IMR-90 (cell line): ENCODE results near the gene ZNF385D. TPM values are rescaled to one million over a fixed set of nuclear protein-coding genes. Genes with fewer than 3 reads are reported as not detected.

Source experiments
- ATAC-seq: fragments of 200-7000 bp; cut with Tn5 transposase; 2 replicates; pipeline ENCODE4 v1.9.1; 2020; ENCODE audit warnings: low read depth, mild to moderate bottlenecking, moderate library complexity
- BruUV-seq: library from RNA; stranded (reverse); fragments of 400-500 nt; replicated peaks from 2 replicates; lab custom pipeline; 2021; lab: Mats Ljungman, UMichigan
- CTCF ChIA-PET: fragments of 300-600 bp; formaldehyde crosslinking; extraction: SDS; loops from one replicate; lab custom pipeline; 2021; ENCODE audit warnings: antibody characterized with exemption; lab: Yijun Ruan, JAX
- POLR2A ChIA-PET: fragments of 300-600 bp; sonication (Branson Sonifier 250); formaldehyde crosslinking; loops from one replicate; lab custom pipeline; 2022; ENCODE audit warnings: antibody characterized with exemption; ENCODE audit not compliant: unreplicated experiment; lab: Charles Lee
- DNase-seq: peaks from one replicate; pipeline ENCODE4 v3.0.0; 2013
- H2AFZ ChIP-seq: replicated peaks from 2 replicates; pipeline ENCODE3; 2013; ENCODE audit warnings: low read length, mild to moderate bottlenecking; ENCODE audit not compliant: poor library complexity
- H2AK5ac ChIP-seq: 2 replicates; pipeline ENCODE4 v1.6.1; 2013; ENCODE audit warnings: low read depth, low read length, inconsistent platforms
- H2AK9ac ChIP-seq: replicated peaks from 2 replicates; pipeline ENCODE3; 2013; ENCODE audit warnings: mild to moderate bottlenecking, low read depth, low read length, moderate library complexity; ENCODE audit not compliant: poor library complexity
- H2BK120ac ChIP-seq: 2 replicates; pipeline ENCODE4 v1.6.1; 2013; ENCODE audit warnings: low read depth, low read length, inconsistent platforms
- H2BK15ac ChIP-seq: 3 replicates; pipeline ENCODE4 v1.6.1; 2013; ENCODE audit warnings: low read depth, low read length, inconsistent platforms
- H2BK20ac ChIP-seq: 2 replicates; pipeline ENCODE4 v1.6.1; 2013; ENCODE audit warnings: low read depth, mild to moderate bottlenecking, inconsistent platforms, low read length, moderate library complexity
- H2BK5ac ChIP-seq: 2 replicates; pipeline ENCODE4 v1.6.1; 2013; ENCODE audit warnings: mild to moderate bottlenecking, low read depth, low read length, inconsistent platforms; ENCODE audit not compliant: poor library complexity, severe bottlenecking
- H3K14ac ChIP-seq: replicated peaks from 2 replicates; pipeline ENCODE4 v1.6.1; 2013; ENCODE audit warnings: low read depth, low read length, inconsistent platforms
- H3K18ac ChIP-seq: 2 replicates; pipeline ENCODE4 v1.6.1; 2013; ENCODE audit warnings: low read depth, low read length, control low read depth
- H3K23ac ChIP-seq: 2 replicates; pipeline ENCODE4 v1.6.1; 2013; ENCODE audit warnings: low read depth, low read length, inconsistent platforms
- H3K27ac ChIP-seq: 2 replicates; pipeline ENCODE4 v1.5.1; 2013; ENCODE audit warnings: mild to moderate bottlenecking, control low read depth, low read length; ENCODE audit not compliant: insufficient read depth
- H3K27me3 ChIP-seq: 2 replicates; pipeline ENCODE4 v1.6.1; 2013; ENCODE audit warnings: low read length; ENCODE audit not compliant: control insufficient read depth, insufficient read depth
- H3K36me3 ChIP-seq: 2 replicates; pipeline ENCODE4 v1.6.1; 2013; ENCODE audit warnings: low read length, mixed read lengths; ENCODE audit not compliant: control insufficient read depth, insufficient read depth
- H3K4ac ChIP-seq: 2 replicates; pipeline ENCODE4 v1.6.1; 2013; ENCODE audit warnings: low read depth, low read length, inconsistent platforms
- H3K4me1 ChIP-seq: 2 replicates; pipeline ENCODE4 v1.6.1; 2013; ENCODE audit warnings: low read length, mixed read lengths; ENCODE audit not compliant: control insufficient read depth, insufficient read depth
- H3K4me2 ChIP-seq: 2 replicates; pipeline ENCODE4 v1.6.1; 2013; ENCODE audit warnings: low read depth, mild to moderate bottlenecking, control low read depth, low read length, moderate library complexity
- H3K4me3 ChIP-seq: 2 replicates; pipeline ENCODE4 v1.5.1; 2013; ENCODE audit warnings: low read depth, mild to moderate bottlenecking, control low read depth, low read length, moderate library complexity; ENCODE audit not compliant: insufficient read depth
- H3K56ac ChIP-seq: 2 replicates; pipeline ENCODE4 v1.6.1; 2013; ENCODE audit warnings: low read length, inconsistent platforms; ENCODE audit not compliant: insufficient read depth; ENCODE audit errors: extremely low read depth
- H3K79me1 ChIP-seq, 2 experiments: 2 replicates each; pipeline ENCODE4 v1.6.1; 2013; ENCODE audit warnings: low read length in 2 of 2, inconsistent platforms in 1 of 2, low read depth in 1 of 2
- H3K9ac ChIP-seq: 2 replicates; pipeline ENCODE4 v1.6.1; 2013; ENCODE audit warnings: low read depth, low read length, control low read depth
- H3K9me1 ChIP-seq: 2 replicates; pipeline ENCODE4 v1.6.1; 2013; ENCODE audit warnings: low read length, inconsistent platforms; ENCODE audit not compliant: insufficient read depth
- H3K9me3 ChIP-seq: 2 replicates; pipeline ENCODE4 v1.6.1; 2013; ENCODE audit warnings: low read length; ENCODE audit not compliant: control insufficient read depth, insufficient read depth
- H4K20me1 ChIP-seq: 2 replicates; pipeline ENCODE4 v1.6.1; 2013; ENCODE audit warnings: low read length, inconsistent platforms; ENCODE audit not compliant: insufficient read depth
- H4K5ac ChIP-seq: 2 replicates; pipeline ENCODE4 v1.6.1; 2013; ENCODE audit warnings: mild to moderate bottlenecking, low read depth, low read length, control low read depth
- H4K8ac ChIP-seq, 2 experiments: 2 replicates each; pipeline ENCODE4 v1.6.1; 2013; ENCODE audit warnings: low read depth in 2 of 2, low read length in 2 of 2, control low read depth in 1 of 2, inconsistent platforms in 1 of 2
- H4K91ac ChIP-seq: 2 replicates; pipeline ENCODE4 v1.6.1; 2013; ENCODE audit warnings: low read depth, low read length, inconsistent platforms; ENCODE audit not compliant: insufficient read depth
- BHLHE40 ChIP-seq: fragments of 150-350 bp; IDR thresholded peaks from 2 replicates; pipeline ENCODE4 v1.6.1; 2016; ENCODE audit warnings: mild to moderate bottlenecking, low read depth, low read length
- FOS ChIP-seq: fragments of 150-350 bp; IDR thresholded peaks from 2 replicates; pipeline ENCODE4 v1.6.1; 2016; ENCODE audit warnings: low read depth, low read length
- MAFK ChIP-seq: IDR thresholded peaks from 2 replicates; pipeline ENCODE4 v1.6.1; 2012; ENCODE audit warnings: low read depth, low read length, improper control_type of control experiment
- MAZ ChIP-seq: IDR thresholded peaks from 2 replicates; pipeline ENCODE4 v1.6.1; 2012; ENCODE audit warnings: low read depth, mild to moderate bottlenecking, low read length, improper control_type of control experiment, moderate library complexity, borderline replicate concordance
- RAD21 ChIP-seq: IDR thresholded peaks from 2 replicates; pipeline ENCODE4 v1.6.1; 2012; ENCODE audit warnings: low read length, improper control_type of control experiment
- RCOR1 ChIP-seq: IDR thresholded peaks from 2 replicates; pipeline ENCODE4 v1.6.1; 2012; ENCODE audit warnings: mild to moderate bottlenecking, low read length, improper control_type of control experiment; ENCODE audit not compliant: insufficient replicate concordance
- RFX5 ChIP-seq: IDR thresholded peaks from 2 replicates; pipeline ENCODE4 v1.8.0; 2012; ENCODE audit warnings: low read depth, mild to moderate bottlenecking, low read length, moderate library complexity
- USF2 ChIP-seq: fragments of 150-350 bp; IDR thresholded peaks from 2 replicates; pipeline ENCODE4 v1.6.1; 2017; ENCODE audit warnings: mild to moderate bottlenecking, antibody characterized with exemption, low read length, low read depth
- WGBS, 2 experiments: methylation state at CpG; one replicate each; pipeline versions ENCODE4 v1.1.5 to v1.1.7; 2013; ENCODE audit warnings: missing lambda C conversion rate in 2 of 2; ENCODE audit not compliant: insufficient read length in 1 of 2; ENCODE audit errors: extremely low coverage in 2 of 2; 5-methylcytosine and 5-hydroxymethylcytosine counted together
- dilution Hi-C: fragments of 300-500 bp; cut with HindIII; formaldehyde crosslinking; loops from one replicate; pipeline ENCODE4 v1.14.3; 2018; ENCODE audit warnings: low sequenced_read_pairs; ENCODE audit not compliant: unreplicated experiment
- in situ Hi-C: fragments of 300-500 bp; cut with MboI; formaldehyde crosslinking; loops from 3 replicates; pipeline ENCODE4 v1.14.3; 2019; ENCODE audit warnings: low sequenced_read_pairs, inconsistent platforms, mixed read lengths
- intact Hi-C: fragments of 100-400 bp; cut with micrococcal nuclease; formaldehyde crosslinking; loops from 2 replicates; pipeline ENCODE4 v1.10.0; 2022
- polyA plus RNA-seq, 3 experiments: library from polyadenylated mRNA; depleted of rRNA; stranded (reverse); fragments of >200 nt; gene quantifications; 2 replicates each; pipeline ENCODE4 v1.2.3, GENCODE V29; 2012; ENCODE audit warnings: low replicate concordance in 1 of 3
- total RNA-seq: library from RNA; depleted of rRNA; stranded (reverse); fragments of >200 nt; gene quantifications from 2 replicates; pipeline ENCODE4 v1.2.3, GENCODE V29; 2012
- TF ChIP-seq, protein P1 (sequence below): conservative IDR thresholded peaks from 2 replicates; pipeline ENCODE4 v1.5.1; 2012; ENCODE audit warnings: mild to moderate bottlenecking, low read depth, low read length, improper control_type of control experiment

ZNF385D gene
- total and polyA plus RNA-seq, 2 of the 4 experiments (the other 2 are of a cell fraction): 0.18 to 2.4 TPM

DNA sequence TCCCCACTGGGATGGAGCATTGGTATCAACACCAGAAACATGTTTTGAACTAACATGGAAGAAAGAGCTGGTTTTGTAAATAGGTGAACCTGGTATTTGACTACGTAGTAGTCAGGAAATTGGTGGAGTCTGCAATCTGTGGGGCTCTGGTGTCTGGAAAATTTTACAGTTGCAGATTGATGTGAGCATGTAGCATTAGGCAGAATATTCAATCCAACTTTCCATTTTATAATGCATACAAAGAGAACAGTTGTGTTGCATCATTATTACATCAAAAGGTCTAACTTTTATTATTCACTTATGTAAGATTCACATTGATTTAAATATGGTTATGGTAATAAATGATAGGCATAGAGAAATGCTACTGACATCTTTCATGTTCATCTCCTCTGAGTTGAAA lies 340.0 kb downstream of the ZNF385D start:
- in situ Hi-C loops (no loop called here), dilution Hi-C loops (no loop called here), intact Hi-C loops (no loop called here)
- Histone ChIP-seq H2BK120ac (no peak overlapping the region), H3K23ac (no peak overlapping the region), H4K91ac (no peak overlapping the region), H2BK15ac (no peak overlapping the region), H3K79me1 (no peaks in the 10 kb centered on the region), H3K18ac (no peak overlapping the region), H3K4me1 (no peaks in the 10 kb centered on the region), H3K9me1 (no peaks in the 10 kb centered on the region), H3K27me3 (no peaks in the 10 kb centered on the region), H3K9me3 (no peaks in the 10 kb centered on the region), H3K4me2 (no peak overlapping the region), H3K14ac (no peak overlapping the region), H4K5ac (no peak overlapping the region), H2BK5ac (no peak overlapping the region), H3K56ac (no peak overlapping the region), H4K20me1 (no peaks in the 10 kb centered on the region), H4K8ac (no peak overlapping the region), H3K27ac (no peak overlapping the region), H3K4ac (no peak overlapping the region), H2BK20ac (no peak overlapping the region), H3K36me3 (no peaks in the 10 kb centered on the region), H2AK5ac (no peak overlapping the region), H2AK9ac (no peak overlapping the region), H3K9ac (no peak overlapping the region), H2AFZ (no peak overlapping the region), H3K4me3 (no peak overlapping the region)
- no peak for ATAC-seq
- whole genome bisulfite sequencing, 2 experiments: no CpG with 5 or more reads among the region's 1 CpG
- TF ChIP-seq RFX5: no peak
- no peak for TF ChIP-seq MAFK
- no peak for TF ChIP-seq RAD21
- TF ChIP-seq MAZ: no peak
- TF ChIP-seq FOS: no peak
- no peak for TF ChIP-seq BHLHE40
- TF ChIP-seq, protein P1, sequence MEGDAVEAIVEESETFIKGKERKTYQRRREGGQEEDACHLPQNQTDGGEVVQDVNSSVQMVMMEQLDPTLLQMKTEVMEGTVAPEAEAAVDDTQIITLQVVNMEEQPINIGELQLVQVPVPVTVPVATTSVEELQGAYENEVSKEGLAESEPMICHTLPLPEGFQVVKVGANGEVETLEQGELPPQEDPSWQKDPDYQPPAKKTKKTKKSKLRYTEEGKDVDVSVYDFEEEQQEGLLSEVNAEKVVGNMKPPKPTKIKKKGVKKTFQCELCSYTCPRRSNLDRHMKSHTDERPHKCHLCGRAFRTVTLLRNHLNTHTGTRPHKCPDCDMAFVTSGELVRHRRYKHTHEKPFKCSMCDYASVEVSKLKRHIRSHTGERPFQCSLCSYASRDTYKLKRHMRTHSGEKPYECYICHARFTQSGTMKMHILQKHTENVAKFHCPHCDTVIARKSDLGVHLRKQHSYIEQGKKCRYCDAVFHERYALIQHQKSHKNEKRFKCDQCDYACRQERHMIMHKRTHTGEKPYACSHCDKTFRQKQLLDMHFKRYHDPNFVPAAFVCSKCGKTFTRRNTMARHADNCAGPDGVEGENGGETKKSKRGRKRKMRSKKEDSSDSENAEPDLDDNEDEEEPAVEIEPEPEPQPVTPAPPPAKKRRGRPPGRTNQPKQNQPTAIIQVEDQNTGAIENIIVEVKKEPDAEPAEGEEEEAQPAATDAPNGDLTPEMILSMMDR: no peak
- TF ChIP-seq USF2: no peak
- TF ChIP-seq RCOR1: no peak
- ChIA-PET CTCF (no interaction called here), POLR2A (no interaction called here)
- BruUV-seq: no TSS peak
- DNase-seq: no peak
